GM18511 (cell line): ENCODE results near the gene NUDT15.
"Not testable (repeated sequence)": the region's sequence is repeated elsewhere in the genome, so short reads cannot be mapped to it uniquely, and the experiment has no call there.

Experiments used
- ATAC-seq: cut with Tn5 transposase; IDR thresholded peaks from one replicate; pipeline ENCODE4 v1.9.1; 2021; ENCODE audit warnings: mild to moderate bottlenecking, moderate library complexity; ENCODE audit not compliant: unreplicated experiment

Gene NUDT15

DNA sequence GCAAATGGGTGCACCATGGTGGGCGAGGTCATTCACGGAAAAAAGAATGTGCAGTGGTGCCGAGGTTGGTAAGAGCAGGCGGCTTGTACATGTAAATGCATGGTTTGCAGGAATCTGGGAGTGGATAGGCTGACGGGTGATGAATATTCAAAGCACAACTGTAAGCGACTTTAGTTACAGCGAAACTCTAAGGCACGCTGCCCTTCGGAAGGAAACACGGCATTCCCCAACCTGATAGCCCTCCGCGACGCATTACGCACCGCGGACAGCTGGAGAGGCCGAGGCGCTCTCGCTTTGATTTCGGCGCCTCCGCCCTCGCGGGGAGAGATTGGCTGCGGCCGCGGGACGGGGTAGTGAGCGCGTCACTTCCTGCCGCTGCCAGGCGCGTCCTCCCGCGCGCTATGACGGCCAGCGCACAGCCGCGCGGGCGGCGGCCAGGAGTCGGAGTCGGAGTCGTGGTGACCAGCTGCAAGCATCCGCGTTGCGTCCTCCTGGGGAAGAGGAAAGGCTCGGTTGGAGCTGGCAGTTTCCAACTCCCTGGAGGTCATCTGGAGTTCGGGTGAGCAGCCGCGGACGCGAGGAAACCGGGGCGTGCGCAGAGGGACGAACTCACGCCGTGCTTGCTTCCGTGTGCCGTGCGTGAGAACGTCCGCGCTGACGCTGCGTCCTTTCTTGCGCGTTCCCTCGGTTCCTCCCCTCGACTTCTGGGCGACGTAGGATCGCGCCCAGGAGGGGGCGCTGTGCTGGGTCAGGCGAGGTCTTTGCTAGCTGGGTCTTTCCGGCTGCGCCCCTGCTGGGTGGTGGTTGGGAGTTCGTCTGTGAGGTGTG, at the start of gene NUDT15:
Gene NUDT15, plus strand, starts transcription at position 381 of the 828 bp plus-strand sequence. Its CDS starts 21 bp downstream, at position 402.
- peak; percentile 94 for ATAC-seq

GRCh38 chr13:47990427-47990826, 47.1 kb upstream of the NUDT15 start:
- no peak for ATAC-seq

GRCh38 chr13:47990920-47991466, 46.5 kb upstream of the NUDT15 start:
- ATAC-seq = no peak

DNA sequence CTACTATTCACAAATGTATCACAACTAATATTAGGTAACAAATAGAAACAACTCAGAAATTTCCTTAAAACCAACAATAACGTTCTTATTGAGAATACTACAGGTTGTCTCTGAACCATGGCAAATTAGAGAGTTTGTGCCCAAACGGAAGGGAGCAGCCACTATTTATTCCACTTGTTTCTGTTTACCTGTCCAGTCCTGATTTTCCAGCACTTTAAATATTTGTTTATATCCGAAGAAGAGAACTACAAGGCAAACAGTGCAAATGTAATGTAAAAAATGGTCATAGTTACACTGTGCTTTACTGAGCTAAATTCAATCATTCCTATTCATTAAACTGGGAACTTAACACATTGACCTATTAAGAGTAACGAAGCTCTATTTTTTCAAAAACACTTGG, 45.7 kb upstream of the NUDT15 start:
- ATAC-seq = no peak

DNA sequence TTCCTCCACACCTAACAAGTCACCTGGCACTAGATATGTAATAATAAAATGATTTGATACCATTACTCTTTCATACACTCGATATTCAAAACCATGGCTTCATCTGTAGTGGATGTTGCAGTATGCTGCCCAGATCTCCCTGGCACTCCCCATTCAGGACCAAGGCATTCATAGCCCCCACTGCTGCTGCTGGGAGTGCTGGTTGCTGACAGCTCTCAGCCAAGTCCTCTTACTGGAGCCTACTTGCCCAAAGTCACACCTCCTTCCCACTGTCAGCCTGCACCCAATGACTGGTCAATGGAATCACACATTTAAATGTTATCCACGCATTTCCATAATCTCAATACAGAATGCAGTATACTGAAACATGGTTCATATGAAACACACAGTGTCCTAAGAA, 40.1 kb upstream of the NUDT15 start:
- no peak for ATAC-seq

DNA sequence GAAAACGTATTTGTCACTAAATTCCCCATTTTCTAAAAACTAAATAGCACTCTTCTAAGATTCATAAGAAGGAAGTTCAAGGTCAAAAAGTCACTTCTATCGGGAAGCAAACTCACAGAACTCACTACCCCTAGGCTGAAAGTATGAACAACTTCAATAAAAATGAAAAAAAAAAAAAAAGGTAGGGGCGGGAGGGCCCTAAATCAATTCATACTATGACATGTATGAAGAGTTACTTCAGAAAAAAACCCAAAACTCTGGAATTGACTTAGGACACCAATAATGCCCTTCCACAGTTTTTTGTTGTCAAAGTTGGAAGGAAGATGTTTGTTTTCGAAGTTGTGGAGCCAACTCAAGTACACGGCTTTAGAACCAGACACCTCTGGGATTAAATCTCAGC, 37.6 kb upstream of the NUDT15 start:
- no peak for ATAC-seq

DNA sequence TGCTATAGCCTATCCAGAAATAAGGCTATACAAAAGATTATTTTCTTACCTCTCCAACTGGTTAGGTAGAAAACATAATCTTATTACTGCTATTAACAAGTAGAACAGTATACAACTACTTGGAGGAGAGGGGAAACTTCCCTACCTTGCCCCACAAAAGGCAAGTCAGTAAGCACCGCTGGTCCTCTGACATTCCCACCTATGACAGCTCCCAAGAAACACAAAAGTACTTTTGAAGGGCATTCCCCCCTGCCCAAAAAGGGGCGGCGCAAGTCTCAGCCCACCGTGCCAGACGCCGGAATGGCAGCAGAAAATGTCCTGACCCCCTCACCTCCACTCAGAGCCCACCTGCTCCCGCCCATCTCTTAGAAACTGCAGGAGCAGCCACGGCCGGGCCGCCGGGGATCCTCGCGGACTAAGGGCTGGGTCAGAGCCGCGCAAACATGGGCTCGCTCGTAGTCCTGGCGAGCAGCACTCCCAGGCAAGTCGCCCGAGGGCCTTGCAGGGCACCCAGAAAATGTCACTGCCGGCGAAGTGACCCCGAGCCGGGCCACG, 36.9 kb upstream of the NUDT15 start:
- ATAC-seq = peak; percentile 54

DNA sequence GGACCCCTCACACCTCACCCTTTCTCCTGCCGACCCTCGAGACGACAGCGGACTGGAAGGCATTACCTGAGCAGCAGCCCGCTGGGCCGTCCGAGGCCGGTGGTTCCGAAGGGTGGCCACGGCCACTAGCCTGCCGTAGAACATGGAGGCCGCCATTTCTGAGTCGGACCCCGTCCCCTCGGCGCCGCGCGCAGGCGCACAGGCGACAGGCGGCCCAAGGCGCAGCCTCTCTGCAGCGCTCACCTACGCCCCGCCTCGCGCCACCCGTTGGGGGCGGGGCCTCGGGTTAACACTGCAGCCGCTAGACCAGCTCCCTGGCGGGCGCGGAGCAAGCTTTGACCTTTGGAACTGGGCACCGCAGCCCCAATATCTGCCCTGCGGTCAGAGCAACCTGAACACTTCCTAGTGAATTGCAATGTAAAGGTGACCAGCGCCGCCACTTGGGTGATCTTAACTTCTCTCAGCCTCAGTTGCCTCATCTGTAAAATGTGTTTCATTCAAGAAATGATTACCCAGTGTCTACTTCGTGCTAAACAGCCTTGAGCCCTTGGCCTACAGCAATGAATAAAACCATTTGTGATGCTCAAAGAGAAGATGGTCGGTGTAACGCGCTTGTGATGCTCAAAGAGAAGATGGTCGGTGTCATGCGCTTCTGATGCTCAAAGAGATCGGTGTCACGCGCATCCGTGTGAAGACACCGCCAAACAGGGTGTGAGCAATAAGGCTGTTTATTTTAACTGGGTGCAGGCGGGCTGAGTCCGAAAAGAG, 36.2 kb upstream of the NUDT15 start, which contains the start of gene SUCLA2:
Gene SUCLA2, minus strand, starts transcription at position 160 of the 768 bp plus-strand sequence. Its CDS starts 4 bp downstream, at position 156.
- ATAC-seq = peak; percentile 99

GRCh38 chr13:48001999-48002398, 35.5 kb upstream of the NUDT15 start:
- ATAC-seq = not testable (repeated sequence)

GRCh38 chr13:48004201-48004600, 33.3 kb upstream of the NUDT15 start:
- ATAC-seq = no peak

DNA sequence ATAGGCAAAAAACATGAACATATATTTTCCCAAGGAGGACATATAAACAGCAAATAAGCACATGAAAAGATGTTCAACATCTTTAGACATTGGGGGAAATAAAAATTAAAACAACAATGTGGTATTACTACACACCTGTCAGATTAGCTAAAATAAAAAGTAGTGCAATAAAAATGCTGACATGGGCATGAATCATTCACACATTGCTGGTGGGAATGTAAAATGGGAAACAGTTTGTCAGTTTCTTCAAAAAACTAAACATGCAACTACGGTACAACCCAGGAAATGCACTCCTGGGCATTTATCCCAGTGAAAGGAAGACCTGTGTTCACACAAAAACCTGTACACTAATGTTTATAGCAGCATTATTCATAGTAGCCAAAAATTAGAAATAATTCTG, 31.1 kb upstream of the NUDT15 start:
- no peak for ATAC-seq

DNA sequence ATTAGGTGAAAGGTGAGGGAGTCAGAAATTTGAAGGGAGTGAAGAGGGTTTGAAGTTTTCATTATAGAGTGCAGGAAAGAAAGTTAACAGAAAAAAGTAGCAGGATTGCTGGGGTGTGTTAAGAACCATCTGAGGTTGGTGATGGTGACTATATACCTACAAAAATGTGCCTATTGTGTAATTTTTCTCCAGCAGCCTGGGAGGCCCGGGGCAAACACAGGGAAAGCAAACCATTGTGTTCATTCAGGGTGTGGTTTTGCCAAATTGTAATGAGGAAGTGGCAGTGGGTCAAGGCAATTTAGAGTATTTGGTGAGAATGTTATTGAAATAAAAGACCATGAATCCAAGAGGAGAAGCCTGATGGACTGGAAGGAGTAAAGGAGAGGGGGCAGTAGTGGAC, 28.2 kb upstream of the NUDT15 start:
- no peak for ATAC-seq

GRCh38 chr13:48010698-48011097, 26.8 kb upstream of the NUDT15 start:
- ATAC-seq = no peak

- no peak for ATAC-seq
These were observed 24.9 kb upstream of the NUDT15 start for GRCh38 chr13:48012668-48013067.

DNA sequence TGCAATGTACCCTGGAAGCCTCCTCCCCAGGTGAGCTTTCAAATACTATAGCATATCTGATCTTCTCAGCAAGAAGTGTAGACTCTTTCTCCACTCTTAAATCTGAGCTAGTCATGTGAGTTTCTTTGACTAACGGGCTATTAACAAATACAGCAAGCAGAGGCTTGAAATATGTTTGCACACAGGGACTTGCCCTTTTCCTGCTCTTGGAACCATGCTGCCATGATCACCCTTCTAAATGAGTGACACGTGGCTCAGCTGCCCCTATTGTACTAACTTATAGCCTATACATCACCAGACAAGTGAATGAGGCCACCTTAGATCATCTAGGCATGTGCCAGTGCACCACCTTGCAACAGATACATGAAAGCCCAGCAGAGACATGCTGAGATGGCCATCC, 23.2 kb upstream of the NUDT15 start:
- no peak for ATAC-seq

- ATAC-seq = no peak
These were observed 18.9 kb upstream of the NUDT15 start for GRCh38 chr13:48018637-48019036.

DNA sequence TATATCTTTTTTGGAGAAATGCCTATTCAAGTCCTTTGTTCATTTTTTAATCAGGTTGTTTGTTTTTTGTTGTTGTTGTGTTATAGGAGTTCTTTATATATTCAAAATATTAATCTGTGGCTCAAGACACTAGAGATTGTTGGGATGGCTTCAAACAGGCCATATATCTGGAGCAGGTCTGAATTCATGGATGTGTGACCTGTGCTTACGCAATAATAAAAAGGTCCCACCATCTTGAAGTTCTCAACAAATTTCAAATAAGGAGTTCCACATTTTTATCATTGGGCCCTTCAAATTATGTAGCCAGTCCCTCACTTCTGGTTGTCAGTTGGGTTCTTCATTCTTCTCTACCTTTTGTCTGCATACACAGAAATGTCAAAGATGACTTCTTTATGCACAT, 17.7 kb upstream of the NUDT15 start:
- no peak for ATAC-seq

- ATAC-seq = no peak
These were observed 9.5 kb upstream of the NUDT15 start for GRCh38 chr13:48028066-48028465.

- no peak for ATAC-seq
These were observed 7.7 kb upstream of the NUDT15 start for GRCh38 chr13:48029859-48030258.

DNA sequence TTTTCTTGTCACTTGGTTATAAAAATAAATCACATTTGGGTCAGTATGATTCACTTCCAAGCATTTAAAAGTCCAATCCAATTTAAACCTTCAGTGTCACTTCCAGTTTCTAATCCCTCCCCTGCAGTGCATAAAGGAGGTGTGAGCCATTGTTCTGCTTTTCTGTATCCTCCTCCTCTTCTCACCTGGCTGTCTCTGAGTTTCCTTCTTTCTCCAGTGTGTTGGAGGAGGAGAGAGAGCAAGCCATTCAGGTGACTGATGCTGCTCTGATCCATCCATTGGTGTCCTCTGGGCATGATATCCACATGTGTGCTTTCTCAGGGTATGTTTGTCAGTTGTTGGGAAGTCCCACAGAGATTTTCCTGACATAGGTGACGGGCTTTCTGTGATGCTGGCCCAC, 1.2 kb downstream of the NUDT15 start:
- ATAC-seq = no peak

DNA sequence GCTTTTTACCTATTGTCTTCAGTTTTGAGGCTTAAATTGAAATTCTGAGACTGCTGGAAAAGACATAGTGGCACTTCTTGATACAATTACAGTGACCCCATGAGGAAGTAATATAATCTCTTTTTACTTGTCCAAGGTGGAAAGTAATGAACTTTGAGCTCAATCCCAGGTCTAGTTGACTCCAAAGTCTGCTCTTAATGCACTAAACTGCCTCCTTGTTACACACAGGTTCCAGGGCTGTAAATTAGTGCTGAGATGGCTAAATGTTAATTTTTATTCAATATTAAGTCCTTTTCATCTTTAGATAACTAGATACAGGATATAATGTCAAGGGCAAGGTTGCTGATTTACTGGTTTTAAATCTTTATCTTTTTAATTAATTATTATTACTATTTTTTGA, 2.5 kb downstream of the NUDT15 start:
- ATAC-seq = no peak
